Cardiac fibroblast (primary cell): Measurements from ENCODE around the gene OR3A3.
A peak's percentile ranks its signal among the peaks of the same experiment; 100 is the strongest.
"Not testable (repeated sequence)": the region's sequence is repeated elsewhere in the genome, so short reads cannot be mapped to it uniquely, and the experiment has no call there.

Experiments
- DNase-seq, 2 donors: peaks; one replicate each; pipeline versions ENCODE4 v3.0.0 to v3.0.0-alpha.2; 2010; ENCODE audit warnings: low read depth in 2 of 2
- H3K4me3 ChIP-seq, 2 donors: replicated peaks in 1 of 2; 1 replicate in 1 of 2; 2 replicates in 1 of 2; pipeline ENCODE4 v1.5.1; 2011; ENCODE audit warnings: low read depth in 2 of 2, low read length in 2 of 2, mild to moderate bottlenecking in 2 of 2, moderate library complexity in 1 of 2
- TF ChIP-seq, protein P1 (sequence below): IDR thresholded peaks from one replicate; pipeline ENCODE4 v1.5.1; 2011; ENCODE audit warnings: low read depth, mild to moderate bottlenecking, low read length, inconsistent platforms

Gene OR3A3

DNA sequence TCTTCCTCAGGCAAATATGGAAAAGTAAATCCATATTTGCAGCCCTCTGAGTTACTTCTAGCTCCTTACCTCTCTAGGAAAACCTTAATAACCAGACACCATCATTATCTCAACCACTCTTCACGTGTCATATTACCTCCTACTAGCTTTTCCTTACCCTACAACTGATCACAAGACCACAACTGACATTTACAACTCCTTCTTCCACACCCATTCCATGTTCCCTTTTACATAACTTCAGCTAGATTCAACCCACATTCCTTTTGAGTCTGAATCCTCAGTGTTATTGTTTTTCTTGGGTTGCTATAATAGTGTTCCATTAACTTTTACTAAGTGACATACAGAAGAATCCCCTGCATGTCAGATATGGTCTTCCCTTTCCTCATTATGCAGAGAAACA is 27.2 kb downstream of the OR3A3 start:
- no peak for DNase-seq
- no peak overlapping the region for H3K4me3 ChIP-seq
- TF ChIP-seq, protein P1, sequence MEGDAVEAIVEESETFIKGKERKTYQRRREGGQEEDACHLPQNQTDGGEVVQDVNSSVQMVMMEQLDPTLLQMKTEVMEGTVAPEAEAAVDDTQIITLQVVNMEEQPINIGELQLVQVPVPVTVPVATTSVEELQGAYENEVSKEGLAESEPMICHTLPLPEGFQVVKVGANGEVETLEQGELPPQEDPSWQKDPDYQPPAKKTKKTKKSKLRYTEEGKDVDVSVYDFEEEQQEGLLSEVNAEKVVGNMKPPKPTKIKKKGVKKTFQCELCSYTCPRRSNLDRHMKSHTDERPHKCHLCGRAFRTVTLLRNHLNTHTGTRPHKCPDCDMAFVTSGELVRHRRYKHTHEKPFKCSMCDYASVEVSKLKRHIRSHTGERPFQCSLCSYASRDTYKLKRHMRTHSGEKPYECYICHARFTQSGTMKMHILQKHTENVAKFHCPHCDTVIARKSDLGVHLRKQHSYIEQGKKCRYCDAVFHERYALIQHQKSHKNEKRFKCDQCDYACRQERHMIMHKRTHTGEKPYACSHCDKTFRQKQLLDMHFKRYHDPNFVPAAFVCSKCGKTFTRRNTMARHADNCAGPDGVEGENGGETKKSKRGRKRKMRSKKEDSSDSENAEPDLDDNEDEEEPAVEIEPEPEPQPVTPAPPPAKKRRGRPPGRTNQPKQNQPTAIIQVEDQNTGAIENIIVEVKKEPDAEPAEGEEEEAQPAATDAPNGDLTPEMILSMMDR, result no peak

- no peak overlapping the region for H3K4me3 ChIP-seq
- TF ChIP-seq, protein P1, result no peak
- peak in 1 of 2 donors; percentile 20 for DNase-seq
These were observed 29.3 kb downstream of the OR3A3 start for GRCh38 chr17:3440451-3440850.

GRCh38 chr17:3447625-3448024 is 36.5 kb downstream of the OR3A3 start:
- no peak overlapping the region for H3K4me3 ChIP-seq
- peak; percentile 5 to 28 for DNase-seq
- TF ChIP-seq, protein P1, result no peak

GRCh38 chr17:3448059-3448665 is 37.0 kb downstream of the OR3A3 start:
- peak; percentile 3 to 27 for DNase-seq
- no peak overlapping the region for H3K4me3 ChIP-seq
- TF ChIP-seq, protein P1, result no peak

DNA sequence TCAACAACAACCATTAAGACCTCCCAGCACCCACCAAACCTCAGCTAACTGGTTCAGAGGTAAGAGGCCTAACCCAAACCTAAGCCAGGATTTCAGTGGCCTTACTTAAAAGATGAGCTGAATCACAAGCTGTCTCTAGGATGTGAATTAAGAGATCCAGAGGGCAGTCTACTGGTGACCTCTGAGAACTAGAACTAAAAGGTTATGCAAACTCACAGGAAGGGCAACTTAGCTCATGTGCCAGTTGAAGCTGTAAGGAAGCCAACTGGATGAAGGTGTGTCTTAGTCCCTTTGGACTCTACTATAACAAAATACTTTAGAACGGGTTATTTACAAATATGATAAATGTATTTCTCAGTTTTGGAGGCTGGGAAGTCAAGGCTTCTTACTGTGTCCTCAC is 55.2 kb downstream of the OR3A3 start:
- DNase-seq, H3K4me3 ChIP-seq: not testable (repeated sequence)

GRCh38 chr17:3469529-3469928 is 58.4 kb downstream of the OR3A3 start:
- H3K4me3 ChIP-seq, result no peak overlapping the region
- TF ChIP-seq, protein P1, result no peak
- DNase-seq, result no peak

DNA sequence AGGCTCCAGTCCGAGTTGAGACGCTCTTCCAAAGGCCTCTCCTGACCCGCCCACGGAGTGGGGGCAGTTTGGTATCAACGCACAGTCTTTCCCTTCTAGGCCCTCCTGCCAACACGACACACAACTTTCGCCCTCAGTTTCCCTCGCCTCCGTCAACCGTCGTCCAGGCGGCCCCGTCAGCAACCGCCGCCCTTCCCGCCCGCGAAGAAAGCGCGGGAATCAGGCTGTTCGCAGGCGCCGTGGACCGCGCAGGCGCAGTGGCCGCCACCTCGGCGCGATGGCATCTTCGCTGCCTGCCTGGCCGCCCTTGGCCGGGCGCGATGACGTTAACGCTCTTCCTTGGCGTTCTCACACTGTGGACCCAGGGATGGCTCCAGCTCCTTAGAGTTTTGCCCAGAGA is 60.4 kb downstream of the OR3A3 start, which contains the start of gene SPATA22:
SPATA22 (minus strand) TSS at position 221 of the 400 bp plus-strand sequence. CDS start 2,494 bp downstream, outside the sequence.
- no peak for DNase-seq
- TF ChIP-seq, protein P1, result no peak

More for the DNA sequence above, 60.4 kb downstream of the OR3A3 start, which contains the start of gene SPATA22:
- H3K4me3 ChIP-seq, result no peak within 1 kb of the TSS
